HG03432 (cell line): ENCODE results near the gene CD200.

Source experiments
- ATAC-seq: cut with Tn5 transposase; IDR thresholded peaks from one replicate; pipeline ENCODE4 v1.9.1; 2021; ENCODE audit warnings: mild to moderate bottlenecking, moderate library complexity; ENCODE audit not compliant: unreplicated experiment

The CD200 gene, protein sequence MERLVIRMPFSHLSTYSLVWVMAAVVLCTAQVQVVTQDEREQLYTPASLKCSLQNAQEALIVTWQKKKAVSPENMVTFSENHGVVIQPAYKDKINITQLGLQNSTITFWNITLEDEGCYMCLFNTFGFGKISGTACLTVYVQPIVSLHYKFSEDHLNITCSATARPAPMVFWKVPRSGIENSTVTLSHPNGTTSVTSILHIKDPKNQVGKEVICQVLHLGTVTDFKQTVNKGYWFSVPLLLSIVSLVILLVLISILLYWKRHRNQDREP

DNA sequence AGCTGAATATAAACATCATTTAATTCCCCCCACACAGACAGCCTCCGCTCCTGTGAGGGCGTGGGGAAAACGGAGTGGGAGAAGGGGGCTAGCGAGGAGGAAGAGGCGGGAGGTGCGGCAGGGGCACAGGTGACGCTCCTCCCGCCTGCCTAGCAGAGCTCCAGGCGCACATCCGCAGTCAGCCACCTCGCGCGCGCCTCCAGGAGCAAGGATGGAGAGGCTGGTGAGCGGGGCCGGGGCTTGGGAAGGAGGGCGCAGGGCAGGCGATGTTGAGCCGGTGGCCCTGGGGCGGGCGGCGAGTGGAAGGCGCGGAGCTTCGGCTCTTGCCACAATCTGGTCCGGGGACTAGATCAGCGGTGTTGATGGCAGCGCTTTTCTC is at the start of gene CD200:
Gene CD200, plus strand, starts transcription at position 155 of the 379 bp plus-strand sequence. Its CDS starts 57 bp downstream, at position 212.
- peak; percentile 79 for ATAC-seq

DNA sequence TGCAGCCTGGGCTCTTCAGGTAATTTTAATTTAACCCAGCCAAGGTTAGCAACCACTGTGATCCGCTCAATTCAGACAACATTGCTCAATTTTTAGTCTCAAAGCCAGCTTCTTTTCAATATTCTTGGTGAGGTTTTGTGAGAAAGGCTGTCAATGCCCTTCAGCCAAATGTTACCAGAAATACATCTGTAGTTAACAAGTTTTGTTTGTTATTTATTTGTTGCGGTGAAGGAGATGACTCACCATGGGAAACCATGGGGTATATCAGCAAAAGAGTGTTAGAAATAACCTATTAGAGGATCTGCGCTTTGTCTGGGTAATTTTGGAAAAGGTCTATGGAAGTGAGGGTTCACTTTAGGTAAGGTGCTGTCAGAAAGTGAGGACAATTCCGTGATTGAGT is 43.9 kb upstream of the CD200 start:
- ATAC-seq = no peak

DNA sequence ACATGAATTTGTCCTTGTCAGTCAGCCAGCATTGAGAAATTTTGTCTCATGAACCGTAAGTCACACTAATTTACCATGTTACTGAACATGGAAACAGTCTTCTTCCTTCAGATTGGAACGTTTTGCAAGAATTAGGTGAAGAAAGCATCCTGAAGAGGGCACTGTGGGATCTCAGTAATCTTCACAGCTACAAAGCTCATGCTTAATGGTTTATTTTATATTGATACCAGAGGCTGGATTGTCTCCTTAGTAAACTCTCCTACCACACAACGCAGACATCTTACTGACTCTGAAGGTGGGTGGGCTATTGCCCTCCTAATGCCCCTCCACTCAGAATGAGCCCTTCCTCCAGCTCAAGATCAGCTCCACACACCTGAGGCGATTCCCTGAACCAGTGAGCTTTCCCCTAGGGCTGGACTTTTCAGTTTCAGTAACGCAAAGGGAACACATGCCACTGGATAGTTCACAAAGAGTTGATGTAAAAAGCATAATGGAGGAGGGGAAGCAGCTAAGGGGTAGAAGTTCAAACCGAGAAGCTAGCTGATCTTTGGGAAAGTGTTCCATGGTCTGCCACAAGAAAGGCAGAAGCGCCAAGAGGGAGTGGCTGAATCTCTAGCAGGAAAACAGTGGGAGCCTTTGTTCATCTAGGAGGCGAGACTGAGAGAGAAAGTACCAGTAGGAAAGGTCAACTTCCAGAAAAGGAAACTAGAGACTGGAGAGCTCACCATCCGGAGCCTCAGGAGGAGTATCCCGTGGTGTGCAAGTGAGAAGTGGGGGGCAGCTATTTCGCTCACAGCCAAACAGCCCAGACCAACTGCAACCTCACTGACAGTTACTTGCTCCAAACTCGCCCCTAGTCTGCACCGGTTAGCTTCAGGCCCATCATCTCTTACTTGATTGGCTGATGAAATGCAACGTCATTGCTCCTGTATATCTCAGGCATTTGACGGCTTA is 39.3 kb upstream of the CD200 start, which contains the start of gene SLC9C1:
Gene SLC9C1, minus strand, starts transcription at position 849 of the 954 bp plus-strand sequence. CDS start 7,425 bp downstream, outside the sequence.
- peak; percentile 53 for ATAC-seq

DNA sequence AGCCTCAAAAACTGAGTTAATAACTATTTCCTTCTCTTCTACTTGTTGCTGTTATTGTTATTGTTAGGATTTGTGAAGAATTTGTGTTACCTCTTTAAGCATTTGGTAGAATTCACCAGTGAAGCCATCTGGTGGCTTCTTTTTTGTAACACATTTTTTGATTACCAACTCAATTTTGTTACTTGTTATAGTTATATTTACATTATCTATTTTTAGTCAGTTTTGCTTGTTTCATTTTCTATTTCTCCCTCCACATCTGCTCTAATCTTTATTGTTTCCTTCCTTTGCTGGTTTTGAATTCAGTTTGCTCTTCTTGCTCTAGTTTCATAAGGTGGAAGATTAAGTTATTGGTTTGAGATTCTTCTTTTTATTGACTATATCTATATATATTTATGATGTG is 35.2 kb upstream of the CD200 start:
- ATAC-seq = peak; percentile 51

DNA sequence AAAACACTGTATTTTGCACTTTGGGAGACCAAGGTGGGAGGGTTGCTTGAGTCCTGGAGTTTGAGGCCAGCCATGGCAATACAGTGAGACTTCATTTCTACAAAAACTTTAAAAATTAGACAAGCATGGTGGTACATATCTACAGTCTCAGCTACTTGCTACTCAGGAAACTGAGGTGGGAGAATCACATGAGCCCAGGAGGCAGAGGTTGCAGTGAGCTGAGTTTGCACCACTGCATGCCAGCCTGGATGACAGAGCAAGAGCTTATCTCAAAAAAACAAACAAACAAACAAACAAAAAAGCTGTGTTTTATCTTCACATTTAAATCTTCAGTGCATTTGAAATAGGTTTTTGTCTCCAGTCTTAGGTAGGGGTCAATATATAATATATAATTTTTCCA is 34.2 kb upstream of the CD200 start:
- no peak for ATAC-seq

DNA sequence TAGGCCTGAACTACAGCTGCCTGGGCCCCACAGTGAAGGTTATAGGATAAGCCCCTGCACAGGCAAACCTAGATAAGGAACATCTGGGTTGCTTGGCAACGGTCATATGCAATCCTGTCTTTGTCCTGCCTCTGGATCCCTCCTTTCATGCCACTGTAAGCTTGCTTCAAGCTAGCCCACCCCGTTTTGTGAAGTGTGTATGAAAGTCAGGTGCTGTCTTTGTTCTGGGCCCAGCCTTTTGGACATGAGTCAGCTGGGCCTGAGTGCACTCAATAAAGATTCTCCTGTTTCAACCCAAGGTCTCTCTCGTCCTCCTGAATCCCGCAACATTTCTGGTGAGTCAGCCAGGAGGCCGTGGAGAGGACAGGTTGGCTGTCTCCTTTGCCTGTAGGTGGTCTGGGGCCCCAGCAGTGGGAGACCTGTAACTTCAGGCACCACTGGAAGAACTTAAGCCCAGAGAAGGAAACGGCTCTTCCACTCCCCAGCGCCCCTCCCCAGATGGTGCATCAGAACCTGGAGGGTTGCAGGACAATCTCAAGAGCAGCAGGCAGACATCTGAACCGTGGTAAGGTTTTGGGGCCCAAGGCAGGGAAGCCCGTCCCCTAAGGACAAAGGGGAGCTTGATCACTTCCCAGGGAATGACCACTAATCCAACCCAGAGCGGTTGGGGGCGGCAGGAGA is 30.7 kb upstream of the CD200 start:
- ATAC-seq = no peak

DNA sequence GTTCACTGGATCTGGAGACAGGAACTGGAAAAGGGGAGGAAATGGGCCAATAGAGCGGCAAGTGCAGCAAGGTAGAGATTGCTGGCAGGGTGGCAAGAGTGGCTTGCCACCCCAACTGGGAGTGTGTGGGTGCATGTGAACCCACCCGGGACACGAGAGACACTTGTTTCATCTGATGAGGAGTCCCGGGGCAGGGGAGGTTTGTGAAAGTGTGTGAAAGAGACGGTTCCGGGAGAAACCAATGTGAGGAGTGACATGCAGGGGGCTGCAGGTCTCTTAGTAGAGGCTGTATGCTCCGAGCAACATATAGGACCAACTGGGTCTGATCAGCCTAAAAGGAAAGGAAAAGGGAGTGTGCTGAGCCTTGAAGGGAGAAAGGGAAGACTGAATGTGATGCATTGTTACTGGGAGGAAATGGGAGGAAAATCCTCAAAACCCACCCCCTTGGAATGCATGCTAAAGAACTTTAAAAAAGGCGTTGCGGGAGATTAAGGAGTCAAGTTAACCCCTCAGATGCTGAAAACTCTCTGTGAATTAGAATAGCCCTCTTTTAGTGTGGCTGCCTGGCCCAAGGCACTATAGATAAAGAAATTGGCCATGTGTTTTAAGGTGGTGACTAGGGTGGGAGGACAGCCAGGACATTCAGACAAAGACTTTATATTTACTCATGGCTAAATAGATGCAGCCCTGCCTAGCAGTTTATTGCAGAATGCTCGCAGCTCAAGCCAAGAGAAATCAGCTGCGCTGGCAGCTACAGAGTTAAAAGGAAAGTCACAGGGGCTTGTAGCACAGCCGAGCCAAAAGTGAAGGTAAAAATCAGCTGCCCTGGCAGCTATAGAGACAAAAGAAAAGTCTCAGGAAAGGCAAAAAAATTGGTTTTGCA is 29.8 kb upstream of the CD200 start:
- ATAC-seq = peak; percentile 54

DNA sequence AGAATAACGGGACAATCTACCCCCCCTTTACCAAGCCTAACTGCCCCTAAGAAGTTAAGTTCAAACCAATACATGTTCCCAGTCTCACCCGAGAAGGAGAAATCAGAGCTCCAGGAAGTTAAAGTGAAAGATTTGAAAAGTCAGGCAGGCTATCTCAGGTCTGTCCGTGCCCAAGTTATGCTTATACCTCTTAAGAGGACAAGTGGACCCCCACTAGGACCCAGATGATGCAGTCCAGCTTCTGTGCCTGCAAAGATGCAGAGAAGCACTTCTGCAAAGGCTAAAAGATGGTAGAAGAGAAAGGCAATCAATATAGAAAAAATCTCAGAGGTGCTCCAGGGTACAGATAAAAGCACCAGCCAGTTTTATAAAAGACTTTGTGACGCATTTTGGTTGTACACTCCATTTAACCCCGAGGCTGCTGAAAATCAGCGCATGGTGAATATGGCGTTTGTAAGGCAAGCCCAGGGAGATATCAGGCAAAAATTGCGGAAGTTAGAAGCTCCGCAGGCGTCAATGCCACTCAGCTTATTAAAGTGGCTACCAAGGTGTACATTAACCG is 29.1 kb upstream of the CD200 start:
- ATAC-seq = peak; percentile 39

DNA sequence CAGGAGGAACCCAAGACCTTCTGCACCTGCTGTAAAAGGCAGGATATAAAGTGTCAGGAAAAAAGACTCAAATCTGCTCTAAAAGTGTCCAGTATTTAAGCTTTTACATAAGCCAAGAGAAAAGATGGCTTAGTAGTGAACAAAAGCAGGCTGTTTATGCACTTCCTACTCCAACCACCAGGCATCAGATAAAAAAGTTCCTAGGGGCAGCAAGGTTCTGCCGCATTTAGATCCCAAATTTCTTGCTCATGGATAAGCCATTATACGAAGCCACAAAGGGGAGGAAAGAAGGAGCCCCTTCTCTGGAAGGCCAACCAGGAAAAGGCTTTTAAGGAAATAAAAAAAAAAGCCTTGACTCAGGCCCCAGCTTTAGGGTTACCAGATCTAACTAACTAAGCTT is 28.3 kb upstream of the CD200 start:
- ATAC-seq = no peak

DNA sequence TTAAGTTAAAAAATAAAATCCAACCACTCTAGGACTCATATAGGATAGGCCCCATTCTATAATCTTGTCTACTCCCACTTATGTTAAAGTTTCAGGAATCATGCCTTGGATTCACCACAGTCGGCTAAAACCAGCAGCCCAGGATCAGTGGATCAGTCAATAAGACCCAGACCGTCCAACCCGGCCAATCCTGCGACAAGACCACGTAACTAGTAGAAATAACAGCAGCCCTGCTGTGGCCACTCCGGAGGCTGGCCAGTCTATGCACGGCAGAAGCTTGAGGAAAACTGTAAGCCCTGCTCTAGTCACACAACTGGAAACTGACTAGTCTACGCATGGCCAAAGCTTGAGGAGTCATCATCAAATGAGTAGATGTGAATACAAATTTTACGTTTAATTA is 26.1 kb upstream of the CD200 start:
- ATAC-seq = no peak

DNA sequence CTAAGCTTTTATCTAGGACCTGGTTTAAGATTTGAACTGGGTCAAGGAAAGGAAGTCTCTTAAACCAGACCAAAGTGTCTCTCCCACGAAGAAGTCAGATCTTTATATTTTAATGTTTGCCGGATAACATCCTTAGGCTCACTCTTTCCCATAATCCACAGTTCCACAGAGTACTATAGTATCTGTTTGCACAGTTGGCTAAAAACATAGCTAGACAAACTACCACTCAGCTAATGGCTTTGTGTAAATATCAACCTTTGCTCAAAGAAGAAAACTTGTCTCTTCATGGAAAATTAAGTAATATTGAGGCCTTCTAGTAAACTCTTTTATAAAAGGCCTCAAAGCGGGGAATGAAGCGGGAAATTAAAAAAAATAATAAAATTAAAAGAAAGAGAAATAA is 25.4 kb upstream of the CD200 start:
- no peak for ATAC-seq

DNA sequence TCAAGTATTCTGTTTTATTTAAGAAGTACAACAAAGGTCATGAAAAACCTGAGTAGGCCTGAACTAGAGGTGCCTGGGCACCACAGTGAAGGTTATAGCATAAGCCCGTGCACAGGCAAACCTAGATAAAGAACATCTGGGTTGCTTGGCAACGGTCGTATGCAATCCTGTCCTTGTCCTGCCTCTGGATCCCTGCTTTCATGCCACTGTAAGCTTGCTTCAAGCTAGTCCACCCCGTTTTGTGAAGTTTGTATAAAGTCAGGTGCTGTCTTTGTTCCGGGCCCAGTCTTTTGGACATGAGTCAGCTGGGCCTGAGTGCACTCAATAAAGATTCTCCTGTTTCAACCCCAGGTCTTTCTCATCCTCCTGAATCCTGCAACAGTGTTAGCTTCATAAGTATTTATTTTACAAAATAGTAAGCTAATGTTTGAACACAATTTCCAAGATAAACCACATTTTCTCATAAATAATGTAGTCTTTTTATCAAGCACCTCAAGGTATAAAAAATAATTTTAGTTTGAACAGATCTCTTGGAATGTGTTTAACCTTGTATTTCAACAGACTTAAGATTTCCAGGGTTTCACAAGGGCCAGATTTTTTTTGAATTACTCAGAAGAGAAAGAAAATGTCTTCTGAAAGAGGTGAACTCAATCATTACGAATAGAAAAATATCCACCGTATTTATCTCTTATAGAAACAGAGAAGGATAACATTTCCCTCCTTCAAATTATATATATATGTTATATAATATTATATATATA is 24.6 kb upstream of the CD200 start:
- no peak for ATAC-seq

DNA sequence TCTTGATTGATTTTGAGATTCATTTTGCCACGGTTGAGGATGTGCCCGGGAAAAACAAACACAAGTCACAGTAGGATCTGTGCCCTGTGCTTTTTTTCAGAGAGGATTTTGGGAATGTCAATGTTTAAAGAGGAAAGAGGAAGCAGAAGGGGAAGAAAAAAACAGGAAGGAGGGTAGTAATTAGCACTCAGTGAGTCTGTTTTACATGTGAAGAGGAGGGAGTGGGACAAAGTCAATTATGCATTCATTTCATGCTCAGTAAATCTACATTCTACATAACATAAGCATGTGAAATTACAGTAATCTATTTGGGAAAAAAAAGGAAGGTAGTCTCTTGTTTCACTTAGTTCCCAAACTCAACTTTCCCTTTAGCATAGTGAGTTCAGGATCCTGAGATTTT is 18.3 kb upstream of the CD200 start:
- no peak for ATAC-seq

DNA sequence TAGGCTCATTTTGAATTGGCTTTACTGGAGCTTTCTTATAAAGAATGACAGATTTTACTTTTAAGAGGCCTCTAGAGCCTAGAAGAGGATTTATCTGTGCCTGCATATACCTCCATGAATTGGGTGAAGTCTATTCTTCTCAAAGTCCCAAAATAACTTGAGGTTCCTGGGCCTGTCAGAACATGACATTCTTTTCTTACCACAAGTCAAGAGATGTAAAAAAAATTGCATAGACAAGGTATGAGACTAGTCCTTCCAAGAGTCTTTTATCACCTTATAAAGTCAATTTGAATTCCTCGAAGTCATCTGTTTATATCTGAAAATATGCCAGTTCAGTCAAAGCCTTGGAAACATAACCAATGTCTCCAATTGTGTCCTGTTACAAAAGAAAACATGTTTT is 17.2 kb upstream of the CD200 start:
- no peak for ATAC-seq

DNA sequence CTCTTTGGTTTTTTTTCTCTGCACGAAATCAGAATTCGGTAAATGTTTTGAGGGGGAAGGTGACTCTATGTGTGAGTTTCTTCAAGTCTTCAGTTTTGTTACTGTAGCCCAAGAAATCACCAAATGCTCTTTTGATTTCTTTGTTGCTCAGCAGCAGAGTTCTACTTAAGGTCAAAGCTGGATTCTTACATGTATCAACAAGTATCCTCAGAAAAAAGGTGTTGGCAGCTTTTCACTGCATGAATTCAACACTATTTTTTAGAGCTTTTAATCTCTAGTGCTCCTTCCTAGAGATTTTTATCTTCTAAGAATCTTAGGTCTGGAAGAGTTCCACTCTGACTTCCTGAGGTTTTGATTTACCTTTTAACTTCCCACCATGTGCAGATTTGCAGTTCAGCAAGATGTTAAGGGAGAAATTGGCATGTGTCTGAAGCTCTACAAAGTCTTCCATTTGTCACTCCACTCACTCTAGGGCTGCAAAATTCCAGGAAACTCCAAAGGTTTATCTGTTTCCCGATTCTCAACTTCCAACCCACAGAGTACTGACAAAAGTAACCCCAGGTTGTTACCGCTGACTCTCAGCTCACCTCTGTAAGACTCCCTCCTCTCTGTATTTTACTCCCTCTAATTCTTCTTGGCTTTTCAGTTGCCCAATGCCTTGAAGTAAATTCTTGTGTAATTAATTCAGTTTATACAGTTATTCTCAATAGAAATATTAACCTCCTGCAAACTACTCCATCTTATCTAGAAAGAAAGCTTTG is 13.3 kb upstream of the CD200 start:
- no peak for ATAC-seq

DNA sequence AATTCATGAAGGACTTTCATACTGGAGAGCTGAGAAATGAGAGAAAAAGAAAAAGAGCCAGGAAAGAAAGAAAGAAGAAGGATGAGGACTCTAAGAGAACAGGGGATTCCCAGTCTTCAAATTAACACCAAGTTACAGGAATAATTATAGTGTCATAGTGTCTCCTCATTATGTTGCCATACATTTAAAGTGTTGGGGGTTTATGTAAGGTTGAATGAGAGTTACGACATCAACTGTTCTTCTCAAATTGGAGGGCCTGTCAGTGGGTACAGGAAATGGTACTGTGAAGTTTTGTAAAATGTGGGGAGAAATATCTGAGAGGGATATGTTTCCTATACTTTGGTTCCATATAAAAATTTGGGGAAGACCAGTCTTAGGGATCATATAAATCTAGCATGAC is 12.3 kb upstream of the CD200 start:
- ATAC-seq = no peak

DNA sequence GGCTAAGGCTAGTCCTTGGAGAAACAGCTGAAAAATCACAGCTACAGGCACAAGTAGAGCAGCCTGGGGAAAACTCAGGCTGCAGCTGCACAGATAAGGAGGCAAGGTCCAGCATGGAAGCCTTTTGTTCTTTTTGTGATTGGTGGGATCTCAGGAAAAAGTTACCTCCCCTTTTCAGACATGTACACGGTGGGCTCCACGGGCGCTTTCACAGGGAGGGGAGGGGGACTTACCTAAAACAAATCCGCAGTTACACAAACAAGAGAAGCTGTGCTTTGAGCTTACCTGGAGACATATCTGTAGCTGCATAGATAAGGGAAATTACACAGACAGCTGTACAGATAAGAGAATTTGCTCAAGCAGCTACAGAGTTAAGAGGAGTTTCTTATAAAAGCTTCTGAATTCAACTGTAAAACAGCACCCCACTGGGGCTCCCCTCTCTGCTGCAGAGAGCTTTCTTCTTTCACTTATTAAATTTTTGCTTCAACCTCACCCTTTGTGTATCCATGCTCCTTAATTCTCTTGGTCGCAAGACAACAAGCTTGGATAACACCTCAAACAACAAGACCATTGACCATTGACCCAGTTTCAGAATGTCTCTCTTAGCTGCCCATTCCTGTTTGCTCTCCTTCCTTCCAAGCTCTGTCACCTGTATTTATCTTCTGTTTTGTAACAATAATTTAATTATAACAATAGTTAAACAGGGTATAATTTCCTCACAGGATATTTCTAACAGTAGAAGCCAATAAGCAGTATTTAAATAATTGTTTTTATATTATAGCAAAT is 10.9 kb upstream of the CD200 start:
- ATAC-seq = no peak

DNA sequence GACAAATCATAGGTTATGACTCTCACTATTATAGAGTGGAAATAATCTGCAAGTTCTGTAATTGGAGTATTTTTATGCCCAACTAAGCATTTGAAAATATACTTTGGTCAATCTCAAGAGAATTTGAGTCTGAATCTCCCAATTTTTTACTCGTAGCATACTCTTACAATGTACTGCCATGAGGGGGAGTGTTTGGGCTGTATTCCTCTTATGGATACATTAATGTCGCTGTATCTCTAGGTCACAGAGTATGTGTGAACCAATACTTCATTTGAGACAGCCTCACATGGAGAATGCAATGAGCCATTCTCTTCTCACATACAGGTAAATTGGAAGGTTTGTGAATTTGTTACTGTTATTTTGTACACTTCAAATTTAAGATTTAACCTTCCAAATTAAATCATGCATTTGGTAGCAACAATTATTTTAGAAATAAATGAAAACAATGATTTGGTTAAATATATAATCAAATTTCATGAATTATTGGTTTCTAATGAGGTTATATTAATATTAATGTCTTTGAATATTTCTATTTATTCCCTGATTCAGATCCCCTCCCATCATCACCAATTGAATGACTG is 5.5 kb upstream of the CD200 start:
- ATAC-seq = peak; percentile 95
